Measurements from ENCODE around the gene PIEZO2.

DNA sequence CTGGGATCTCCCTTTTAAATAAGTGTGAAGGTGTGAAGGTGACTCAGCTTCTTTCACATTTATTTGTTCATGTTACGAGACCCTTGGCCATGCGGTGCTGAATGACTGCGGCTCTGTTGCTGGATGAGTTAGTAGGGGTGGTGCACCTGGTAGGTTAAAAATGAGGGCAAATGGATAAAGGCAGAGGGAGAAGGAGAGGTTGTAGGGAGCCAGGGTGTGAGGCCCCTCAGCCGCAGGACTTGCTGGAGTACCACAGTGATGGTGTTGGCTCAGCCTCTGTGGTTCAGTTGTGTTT is 459.4 kb downstream of the PIEZO2 start:
- TF ChIP-seq POLR2AphosphoS5 (IDR thresholded peaks at IDR 0.05) (no peak), POLR2A (IDR thresholded peaks at IDR 0.05; ENCODE audit: low read depth) (no peak)
- TF ChIP-seq, protein P1, sequence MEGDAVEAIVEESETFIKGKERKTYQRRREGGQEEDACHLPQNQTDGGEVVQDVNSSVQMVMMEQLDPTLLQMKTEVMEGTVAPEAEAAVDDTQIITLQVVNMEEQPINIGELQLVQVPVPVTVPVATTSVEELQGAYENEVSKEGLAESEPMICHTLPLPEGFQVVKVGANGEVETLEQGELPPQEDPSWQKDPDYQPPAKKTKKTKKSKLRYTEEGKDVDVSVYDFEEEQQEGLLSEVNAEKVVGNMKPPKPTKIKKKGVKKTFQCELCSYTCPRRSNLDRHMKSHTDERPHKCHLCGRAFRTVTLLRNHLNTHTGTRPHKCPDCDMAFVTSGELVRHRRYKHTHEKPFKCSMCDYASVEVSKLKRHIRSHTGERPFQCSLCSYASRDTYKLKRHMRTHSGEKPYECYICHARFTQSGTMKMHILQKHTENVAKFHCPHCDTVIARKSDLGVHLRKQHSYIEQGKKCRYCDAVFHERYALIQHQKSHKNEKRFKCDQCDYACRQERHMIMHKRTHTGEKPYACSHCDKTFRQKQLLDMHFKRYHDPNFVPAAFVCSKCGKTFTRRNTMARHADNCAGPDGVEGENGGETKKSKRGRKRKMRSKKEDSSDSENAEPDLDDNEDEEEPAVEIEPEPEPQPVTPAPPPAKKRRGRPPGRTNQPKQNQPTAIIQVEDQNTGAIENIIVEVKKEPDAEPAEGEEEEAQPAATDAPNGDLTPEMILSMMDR (IDR thresholded peaks at IDR 0.05) = no peak
